ENCODE data around the gene BRD4.

DNA sequence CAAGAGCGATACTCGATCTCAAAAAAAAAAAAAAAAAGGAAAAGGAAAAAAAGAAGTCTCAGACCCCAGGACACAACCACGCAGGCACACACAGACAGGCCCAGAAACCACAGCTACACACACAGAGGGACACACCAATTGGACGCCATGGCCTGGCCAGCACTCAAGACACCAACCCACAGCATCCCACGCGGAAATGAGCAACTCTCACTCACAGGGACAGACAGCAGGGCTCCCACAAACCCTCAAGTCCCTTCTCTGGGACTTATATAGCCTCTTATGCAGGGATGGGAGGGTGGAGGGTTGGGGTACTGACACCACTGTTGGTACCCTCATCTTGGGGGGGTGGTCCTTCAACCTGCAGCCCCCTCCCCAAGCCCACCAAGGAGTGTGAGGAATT is 137.4 kb downstream of the BRD4 start:
- TF ChIP-seq, protein P1, sequence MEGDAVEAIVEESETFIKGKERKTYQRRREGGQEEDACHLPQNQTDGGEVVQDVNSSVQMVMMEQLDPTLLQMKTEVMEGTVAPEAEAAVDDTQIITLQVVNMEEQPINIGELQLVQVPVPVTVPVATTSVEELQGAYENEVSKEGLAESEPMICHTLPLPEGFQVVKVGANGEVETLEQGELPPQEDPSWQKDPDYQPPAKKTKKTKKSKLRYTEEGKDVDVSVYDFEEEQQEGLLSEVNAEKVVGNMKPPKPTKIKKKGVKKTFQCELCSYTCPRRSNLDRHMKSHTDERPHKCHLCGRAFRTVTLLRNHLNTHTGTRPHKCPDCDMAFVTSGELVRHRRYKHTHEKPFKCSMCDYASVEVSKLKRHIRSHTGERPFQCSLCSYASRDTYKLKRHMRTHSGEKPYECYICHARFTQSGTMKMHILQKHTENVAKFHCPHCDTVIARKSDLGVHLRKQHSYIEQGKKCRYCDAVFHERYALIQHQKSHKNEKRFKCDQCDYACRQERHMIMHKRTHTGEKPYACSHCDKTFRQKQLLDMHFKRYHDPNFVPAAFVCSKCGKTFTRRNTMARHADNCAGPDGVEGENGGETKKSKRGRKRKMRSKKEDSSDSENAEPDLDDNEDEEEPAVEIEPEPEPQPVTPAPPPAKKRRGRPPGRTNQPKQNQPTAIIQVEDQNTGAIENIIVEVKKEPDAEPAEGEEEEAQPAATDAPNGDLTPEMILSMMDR (IDR thresholded peaks at IDR 0.05) = no peak
- TF ChIP-seq POLR2AphosphoS5 (IDR thresholded peaks at IDR 0.05) (no peak), POLR2A (IDR thresholded peaks at IDR 0.05) (no peak)

Measured in prostate gland (tissue), 2 donors.